Neural crest cell (in vitro differentiated cells): ENCODE results near the gene SCO2. TPM values are rescaled to one million over a fixed set of nuclear protein-coding genes. Genes with fewer than 3 reads are reported as not detected.
A peak's percentile ranks its signal among the peaks of the same experiment; 100 is the strongest.

Experiments
- DNase-seq: peaks from one replicate; pipeline ENCODE4 v3.0.0; 2021; ENCODE audit warnings: low read depth, mixed read lengths, low spot score
- H3K27ac Mint-ChIP-seq: one replicate; pipeline ENCODE4 v1.8.0; 2021; ENCODE audit warnings: mild to moderate bottlenecking, mixed read lengths; ENCODE audit not compliant: unreplicated experiment
- H3K27me3 Mint-ChIP-seq: 2 replicates; pipeline ENCODE4 v1.8.0; 2021; ENCODE audit warnings: low read depth, mild to moderate bottlenecking, mixed read lengths
- H3K36me3 Mint-ChIP-seq: 2 replicates; pipeline ENCODE4 v1.8.0; 2021; ENCODE audit warnings: low read depth, mild to moderate bottlenecking, mixed read lengths
- H3K4me1 Mint-ChIP-seq: 2 replicates; pipeline ENCODE4 v1.8.0; 2021; ENCODE audit warnings: mixed read lengths
- H3K4me3 Mint-ChIP-seq: one replicate; pipeline ENCODE4 v1.8.0; 2021; ENCODE audit warnings: mild to moderate bottlenecking, mixed read lengths
- H3K9me3 Mint-ChIP-seq: 2 replicates; pipeline ENCODE4 v1.8.0; 2021; ENCODE audit warnings: mixed read lengths
- total RNA-seq: library from RNA; stranded (reverse); gene quantifications from 2 replicates; pipeline ENCODE4 v1.2.1, GENCODE V29; 2021
- TF ChIP-seq, protein P1 (sequence below): fragments of 200-600 bp; sonication (generic); conservative IDR thresholded peaks from 2 replicates; pipeline ENCODE4 v1.5.0; 2021; ENCODE audit warnings: antibody characterized with exemption, mild to moderate bottlenecking

Gene SCO2
- total RNA-seq, 1 donor from 2014 or later, result 2.3 TPM

GRCh38 chr22:50505776-50506610 lies 19.4 kb downstream of the SCO2 start:
- Mint-ChIP-seq H3K4me3 (peak overlapping the region; percentile 95), H3K27me3 (no peaks in the 10 kb centered on the region), H3K4me1 (peaks cover 12% of the 10 kb centered on the region), H3K27ac (no peak overlapping the region), H3K36me3 (no peaks in the 10 kb centered on the region), H3K9me3 (no peaks in the 10 kb centered on the region)
- TF ChIP-seq, protein P1, sequence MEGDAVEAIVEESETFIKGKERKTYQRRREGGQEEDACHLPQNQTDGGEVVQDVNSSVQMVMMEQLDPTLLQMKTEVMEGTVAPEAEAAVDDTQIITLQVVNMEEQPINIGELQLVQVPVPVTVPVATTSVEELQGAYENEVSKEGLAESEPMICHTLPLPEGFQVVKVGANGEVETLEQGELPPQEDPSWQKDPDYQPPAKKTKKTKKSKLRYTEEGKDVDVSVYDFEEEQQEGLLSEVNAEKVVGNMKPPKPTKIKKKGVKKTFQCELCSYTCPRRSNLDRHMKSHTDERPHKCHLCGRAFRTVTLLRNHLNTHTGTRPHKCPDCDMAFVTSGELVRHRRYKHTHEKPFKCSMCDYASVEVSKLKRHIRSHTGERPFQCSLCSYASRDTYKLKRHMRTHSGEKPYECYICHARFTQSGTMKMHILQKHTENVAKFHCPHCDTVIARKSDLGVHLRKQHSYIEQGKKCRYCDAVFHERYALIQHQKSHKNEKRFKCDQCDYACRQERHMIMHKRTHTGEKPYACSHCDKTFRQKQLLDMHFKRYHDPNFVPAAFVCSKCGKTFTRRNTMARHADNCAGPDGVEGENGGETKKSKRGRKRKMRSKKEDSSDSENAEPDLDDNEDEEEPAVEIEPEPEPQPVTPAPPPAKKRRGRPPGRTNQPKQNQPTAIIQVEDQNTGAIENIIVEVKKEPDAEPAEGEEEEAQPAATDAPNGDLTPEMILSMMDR, result no peak
- DNase-seq, result no peak

GRCh38 chr22:50505276-50505775 lies 20.1 kb downstream of the SCO2 start:
- Mint-ChIP-seq H3K36me3 (no peaks in the 10 kb centered on the region), H3K27me3 (no peaks in the 10 kb centered on the region)

GRCh38 chr22:50504369-50505211 lies 20.8 kb downstream of the SCO2 start:
- Mint-ChIP-seq H3K27ac (no peak overlapping the region), H3K4me1 (peaks cover 14% of the 10 kb centered on the region), H3K36me3 (no peaks in the 10 kb centered on the region), H3K9me3 (no peaks in the 10 kb centered on the region), H3K27me3 (no peaks in the 10 kb centered on the region), H3K4me3 (no peak overlapping the region)
- no peak for DNase-seq
- TF ChIP-seq, protein P1, result no peak

More at GRCh38 chr22:50505276-50505775, 20.1 kb downstream of the SCO2 start:
- no peak for DNase-seq
- TF ChIP-seq, protein P1, result no peak
- Mint-ChIP-seq H3K4me1 (peaks cover 16% of the 10 kb centered on the region), H3K27ac (no peak overlapping the region), H3K4me3 (peak overlapping the region; percentile 59), H3K9me3 (no peaks in the 10 kb centered on the region)

- Mint-ChIP-seq H3K4me3 (no peak overlapping the region), H3K36me3 (no peaks in the 10 kb centered on the region), H3K9me3 (no peaks in the 10 kb centered on the region), H3K27me3 (no peaks in the 10 kb centered on the region), H3K4me1 (peaks cover 8% of the 10 kb centered on the region), H3K27ac (no peak overlapping the region)
- TF ChIP-seq, protein P1, result no peak
- no peak for DNase-seq
These were observed 21.8 kb downstream of the SCO2 start for GRCh38 chr22:50503475-50504145.
